Measurements from ENCODE around the gene ZNF385C.

DNA sequence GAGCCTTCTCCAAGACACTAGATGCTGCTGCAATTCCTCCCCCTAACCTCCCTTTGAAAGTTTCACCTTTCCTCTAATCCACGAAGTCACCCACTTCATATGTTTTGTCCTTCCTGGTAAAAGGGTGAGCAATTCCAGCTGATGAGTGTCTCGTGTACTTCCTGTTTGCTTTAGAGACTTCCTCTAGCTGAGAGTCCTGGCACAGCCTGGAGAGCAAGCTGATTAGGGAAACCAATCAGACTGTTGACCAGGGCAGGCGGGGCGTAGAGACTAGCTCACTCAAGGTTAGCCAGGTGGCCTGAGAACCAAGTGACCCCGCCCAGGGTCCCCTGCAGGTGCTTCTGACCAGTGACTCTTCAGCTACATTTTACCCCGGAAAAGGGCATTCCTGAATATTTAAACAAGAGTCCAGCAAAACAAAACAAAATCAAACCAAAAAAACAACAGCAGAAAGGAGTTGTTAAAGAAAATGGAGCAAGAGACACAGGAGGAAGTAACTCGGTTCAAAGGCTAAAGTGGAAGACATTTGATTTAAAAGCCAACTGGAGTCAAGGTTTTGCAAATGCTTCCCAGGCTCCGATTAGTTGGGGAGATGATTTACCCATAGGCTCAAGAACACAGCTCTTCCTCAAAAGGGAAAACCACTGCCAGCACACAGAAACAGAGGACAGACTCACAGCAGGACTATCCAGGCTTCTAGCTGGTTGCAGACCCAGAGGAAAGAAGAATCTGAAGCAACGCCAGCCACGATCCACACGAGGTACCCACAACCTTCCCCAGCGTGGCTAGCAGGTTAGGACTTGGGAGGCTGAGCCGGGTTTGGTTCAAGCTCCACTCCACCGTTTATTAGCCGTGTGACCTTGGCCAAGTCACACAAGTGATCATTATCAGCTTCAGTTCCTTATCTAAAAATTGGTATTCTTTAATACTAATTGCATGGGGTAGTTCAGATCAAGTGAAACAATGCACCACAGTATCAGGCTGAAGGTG lies 37.7 kb upstream of the ZNF385C start:
- TF ChIP-seq PHF8 (IDR thresholded peaks at IDR 0.05; ENCODE audit: borderline replicate concordance, low read depth) (no peak), HOXB5 (CRISPR knock-in tag; IDR thresholded peaks at IDR 0.05) (no peak), EP300 (IDR thresholded peaks at IDR 0.05) (no peak), BHLHE40 (IDR thresholded peaks at IDR 0.05; ENCODE audit: low read depth, low read length) (0 out of 2 replicates have a peak, but pooled peaks have one; percentile 20), CEBPB (IDR thresholded peaks at IDR 0.05) (no peak), KDM1A (IDR thresholded peaks at IDR 0.05; ENCODE audit: low read depth) (no peak)
- TF ChIP-seq, protein P1, sequence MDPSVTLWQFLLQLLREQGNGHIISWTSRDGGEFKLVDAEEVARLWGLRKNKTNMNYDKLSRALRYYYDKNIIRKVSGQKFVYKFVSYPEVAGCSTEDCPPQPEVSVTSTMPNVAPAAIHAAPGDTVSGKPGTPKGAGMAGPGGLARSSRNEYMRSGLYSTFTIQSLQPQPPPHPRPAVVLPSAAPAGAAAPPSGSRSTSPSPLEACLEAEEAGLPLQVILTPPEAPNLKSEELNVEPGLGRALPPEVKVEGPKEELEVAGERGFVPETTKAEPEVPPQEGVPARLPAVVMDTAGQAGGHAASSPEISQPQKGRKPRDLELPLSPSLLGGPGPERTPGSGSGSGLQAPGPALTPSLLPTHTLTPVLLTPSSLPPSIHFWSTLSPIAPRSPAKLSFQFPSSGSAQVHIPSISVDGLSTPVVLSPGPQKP (IDR thresholded peaks at IDR 0.05; ENCODE audit: low read depth, low read length) = no peak
- TF ChIP-seq, protein P2, sequence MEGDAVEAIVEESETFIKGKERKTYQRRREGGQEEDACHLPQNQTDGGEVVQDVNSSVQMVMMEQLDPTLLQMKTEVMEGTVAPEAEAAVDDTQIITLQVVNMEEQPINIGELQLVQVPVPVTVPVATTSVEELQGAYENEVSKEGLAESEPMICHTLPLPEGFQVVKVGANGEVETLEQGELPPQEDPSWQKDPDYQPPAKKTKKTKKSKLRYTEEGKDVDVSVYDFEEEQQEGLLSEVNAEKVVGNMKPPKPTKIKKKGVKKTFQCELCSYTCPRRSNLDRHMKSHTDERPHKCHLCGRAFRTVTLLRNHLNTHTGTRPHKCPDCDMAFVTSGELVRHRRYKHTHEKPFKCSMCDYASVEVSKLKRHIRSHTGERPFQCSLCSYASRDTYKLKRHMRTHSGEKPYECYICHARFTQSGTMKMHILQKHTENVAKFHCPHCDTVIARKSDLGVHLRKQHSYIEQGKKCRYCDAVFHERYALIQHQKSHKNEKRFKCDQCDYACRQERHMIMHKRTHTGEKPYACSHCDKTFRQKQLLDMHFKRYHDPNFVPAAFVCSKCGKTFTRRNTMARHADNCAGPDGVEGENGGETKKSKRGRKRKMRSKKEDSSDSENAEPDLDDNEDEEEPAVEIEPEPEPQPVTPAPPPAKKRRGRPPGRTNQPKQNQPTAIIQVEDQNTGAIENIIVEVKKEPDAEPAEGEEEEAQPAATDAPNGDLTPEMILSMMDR (IDR thresholded peaks at IDR 0.05) = no peak
